NOMO-1 treated with DMSO at 0.1 percent for 48 hours (cell line): ENCODE measurements around the gene LDLRAD3.
A peak's percentile ranks its signal among the peaks of the same experiment; 100 is the strongest.
"Not testable (repeated sequence)": the region's sequence is repeated elsewhere in the genome, so short reads cannot be mapped to it uniquely, and the experiment has no call there.

Experiments used
- DNase-seq: peaks from one replicate; lab custom pipeline; 2025; ENCODE audit not compliant: unreplicated experiment; lab: John Stamatoyannopoulos, UW

The LDLRAD3 gene, protein sequence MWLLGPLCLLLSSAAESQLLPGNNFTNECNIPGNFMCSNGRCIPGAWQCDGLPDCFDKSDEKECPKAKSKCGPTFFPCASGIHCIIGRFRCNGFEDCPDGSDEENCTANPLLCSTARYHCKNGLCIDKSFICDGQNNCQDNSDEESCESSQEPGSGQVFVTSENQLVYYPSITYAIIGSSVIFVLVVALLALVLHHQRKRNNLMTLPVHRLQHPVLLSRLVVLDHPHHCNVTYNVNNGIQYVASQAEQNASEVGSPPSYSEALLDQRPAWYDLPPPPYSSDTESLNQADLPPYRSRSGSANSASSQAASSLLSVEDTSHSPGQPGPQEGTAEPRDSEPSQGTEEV

DNA sequence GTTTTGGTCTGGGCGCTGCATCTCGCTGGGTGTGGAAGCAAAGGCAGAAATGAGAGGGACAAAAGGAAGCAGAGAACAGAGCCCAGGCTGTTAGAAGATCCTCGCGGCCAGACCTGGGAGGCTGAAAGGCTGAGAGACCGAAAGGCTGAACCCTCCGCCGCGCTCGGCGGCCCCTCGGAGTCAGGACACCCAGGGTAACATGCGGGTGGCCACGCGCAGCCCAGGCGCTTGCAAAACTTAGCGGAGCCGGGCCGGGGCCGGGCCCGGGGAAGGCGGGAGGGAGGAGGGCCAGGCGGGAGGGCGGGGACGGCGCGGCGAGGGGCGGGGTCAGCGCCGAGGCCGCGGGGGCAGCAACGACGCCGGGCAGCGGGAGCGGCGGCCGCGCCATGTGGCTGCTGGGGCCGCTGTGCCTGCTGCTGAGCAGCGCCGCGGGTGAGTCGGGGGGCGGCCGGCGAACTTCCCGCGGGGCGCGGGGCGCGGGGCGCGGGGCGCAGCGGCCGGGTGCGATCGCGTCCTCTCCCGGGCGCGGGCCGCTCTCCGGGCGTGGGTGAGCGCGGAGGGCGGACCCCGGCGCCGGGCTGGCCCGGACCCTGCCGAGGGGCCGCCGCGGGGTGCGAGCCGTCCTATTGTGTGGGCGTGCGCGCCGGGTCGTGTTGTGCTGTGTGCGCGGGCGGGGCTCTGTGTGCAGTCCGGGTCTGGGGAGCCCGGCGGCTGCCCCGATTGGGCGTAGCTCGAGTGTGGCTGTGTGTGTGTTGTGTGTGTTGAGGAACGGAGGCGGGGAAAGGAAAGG is at the start of gene LDLRAD3:
TSS of gene LDLRAD3 (plus strand) at position 350 of the 790 bp plus-strand sequence. CDS start at position 387, 37 bp downstream.
- DNase-seq = peak; percentile 59

DNA sequence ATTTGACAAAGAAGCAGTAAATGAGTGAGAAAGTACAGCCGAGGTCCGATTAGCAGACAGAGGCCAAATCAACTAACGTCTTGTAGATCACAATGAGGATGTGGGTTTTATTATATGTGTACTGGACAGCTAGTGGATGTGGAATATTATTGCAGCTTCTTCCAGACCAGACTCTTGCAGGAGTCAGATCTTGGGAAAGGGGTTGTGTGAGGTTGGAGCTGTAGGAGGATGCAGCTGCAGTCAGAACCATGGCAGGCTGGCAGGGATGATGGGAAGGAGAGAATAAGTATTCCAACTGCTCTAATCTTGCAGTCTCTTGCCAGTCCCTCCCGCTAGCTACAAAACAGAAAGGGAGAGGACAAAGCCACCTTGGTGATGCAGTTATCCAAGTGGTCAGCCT is 46.8 kb upstream of the LDLRAD3 start:
- no peak for DNase-seq

DNA sequence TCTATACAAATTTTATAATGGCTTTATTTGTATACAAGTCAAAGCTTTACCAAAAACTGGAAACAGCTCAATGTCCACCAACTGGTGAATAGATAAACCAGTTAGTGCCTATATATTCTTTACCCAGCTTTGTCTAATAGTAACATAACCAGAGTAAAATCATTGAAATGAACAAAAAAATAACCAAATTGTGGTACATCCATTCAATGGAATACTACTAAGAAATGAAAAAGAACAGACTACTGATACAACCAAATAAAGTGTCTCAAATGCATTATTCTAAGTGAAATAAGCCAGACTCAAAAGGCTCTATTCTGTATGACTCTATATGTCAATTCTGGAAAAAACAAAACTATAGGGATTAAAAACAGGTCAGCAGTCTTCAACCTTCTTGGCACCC is 40.9 kb upstream of the LDLRAD3 start:
- DNase-seq = no peak

DNA sequence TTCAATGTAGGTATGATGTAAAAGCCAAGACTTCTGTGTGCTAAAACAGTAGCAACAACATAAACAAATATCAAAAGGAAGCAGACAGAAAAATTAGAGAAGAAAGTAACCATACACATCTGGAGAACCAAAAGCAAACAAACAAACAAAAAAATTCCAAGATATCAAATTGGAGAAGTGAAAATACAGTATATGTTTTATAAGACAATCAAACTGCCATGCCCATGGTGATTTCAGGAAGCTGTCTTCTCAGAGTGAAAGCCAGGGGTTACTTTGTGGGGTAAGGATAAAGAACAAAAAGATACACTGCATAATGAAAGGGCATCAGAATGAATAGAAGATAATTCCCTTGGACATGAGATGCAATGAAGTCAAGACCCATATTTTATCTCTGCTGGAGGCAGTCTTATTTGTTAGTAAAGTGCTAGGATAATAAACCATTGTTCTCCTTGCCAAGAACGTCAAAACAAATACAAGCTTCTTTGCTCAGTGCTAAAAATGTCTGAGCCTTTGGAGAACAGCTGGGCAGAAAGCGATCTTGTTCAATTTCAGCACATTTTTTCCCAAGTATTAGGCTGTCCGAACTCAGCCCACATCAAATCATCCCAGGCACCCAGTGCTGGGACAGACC is 38.1 kb upstream of the LDLRAD3 start:
- peak; percentile 9 for DNase-seq

DNA sequence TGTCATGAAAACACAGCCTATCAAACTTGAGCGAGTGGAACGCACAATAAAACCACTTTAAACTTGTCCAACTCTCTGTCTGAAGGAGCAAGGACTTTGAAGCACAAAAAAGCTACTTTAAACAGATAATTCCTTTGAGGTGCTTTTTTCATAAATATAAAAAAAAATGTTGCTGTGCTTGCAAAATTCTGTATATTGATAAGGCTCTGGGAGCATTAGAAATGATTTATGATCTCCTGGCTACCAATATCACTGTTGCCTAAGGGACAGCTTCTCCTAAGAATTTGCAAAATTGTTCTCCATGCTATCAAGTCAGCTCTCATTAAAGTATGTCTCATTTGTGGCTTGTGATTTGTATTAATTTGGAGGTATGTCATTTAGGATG is 37.6 kb upstream of the LDLRAD3 start:
- no peak for DNase-seq

DNA sequence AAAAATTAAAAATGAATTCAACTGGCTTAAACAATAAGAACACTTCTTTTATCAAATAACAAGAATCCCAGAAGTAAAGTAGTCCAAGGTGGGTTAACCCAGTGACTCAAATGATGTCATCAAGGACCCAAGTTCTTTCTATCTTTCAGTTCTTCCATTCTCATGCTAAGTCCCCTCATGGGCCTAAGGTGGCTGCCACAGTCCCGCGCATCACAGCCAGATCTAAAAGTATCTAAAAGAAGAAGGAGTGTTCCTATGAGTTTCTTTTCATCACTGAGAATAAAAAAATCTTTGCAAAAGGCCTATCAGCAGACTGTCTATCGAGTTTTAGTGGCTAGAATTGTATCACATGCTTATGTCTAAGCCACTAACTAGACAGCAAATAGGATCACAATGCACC is 37.2 kb upstream of the LDLRAD3 start:
- DNase-seq = no peak

DNA sequence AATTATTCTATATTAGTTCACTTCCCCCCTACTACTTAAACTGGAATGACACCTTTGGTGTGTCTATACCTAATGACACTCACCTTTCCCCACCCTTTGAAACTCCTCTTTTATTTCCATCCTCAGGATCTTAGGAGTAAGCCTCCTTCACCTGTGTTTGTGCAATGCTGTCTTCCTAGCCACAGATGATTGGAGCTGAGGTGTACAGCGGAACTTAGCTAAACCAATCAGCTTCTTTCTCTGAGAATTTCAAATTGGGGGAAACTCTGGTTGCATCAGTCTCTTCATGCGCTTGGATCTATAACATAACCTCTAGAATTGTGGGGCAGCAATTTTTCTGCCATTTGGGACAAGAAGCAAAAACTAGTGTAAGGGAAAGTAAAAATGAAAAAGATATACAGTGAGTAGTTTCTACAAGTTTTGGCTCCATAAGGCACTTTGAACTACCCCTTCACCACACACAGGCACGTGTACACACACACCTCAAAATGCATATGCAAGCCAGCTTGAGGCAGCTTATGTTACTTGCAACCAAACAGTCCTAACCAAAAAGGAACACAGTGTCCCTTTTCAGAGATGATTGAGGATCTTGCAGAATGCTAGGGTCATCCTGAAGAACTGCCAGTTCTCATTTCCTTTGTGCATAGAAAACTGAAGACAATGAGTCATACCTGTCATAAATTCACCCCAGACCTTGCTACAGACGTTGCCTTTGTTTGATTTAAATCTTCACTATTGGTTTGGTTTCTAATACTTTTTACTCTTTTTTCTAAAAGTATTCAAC is 36.0 kb upstream of the LDLRAD3 start:
- DNase-seq = peak; percentile 88

DNA sequence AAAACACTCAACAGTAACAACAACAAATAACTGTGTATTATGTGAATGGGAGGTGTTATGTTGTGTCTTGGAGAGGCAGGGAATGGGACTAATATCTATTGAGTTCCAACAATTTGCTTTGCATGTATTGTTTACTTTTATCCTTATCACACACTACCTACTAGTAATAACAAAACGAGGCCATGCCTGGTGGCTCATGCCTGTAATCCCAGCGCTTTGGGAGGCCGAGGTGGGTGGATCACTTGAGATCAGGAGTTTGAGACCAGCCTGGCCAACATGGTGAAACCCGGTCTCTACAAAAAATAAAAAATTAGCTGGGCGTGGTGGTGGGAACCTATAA is 35.5 kb upstream of the LDLRAD3 start:
- not testable (repeated sequence) for DNase-seq

DNA sequence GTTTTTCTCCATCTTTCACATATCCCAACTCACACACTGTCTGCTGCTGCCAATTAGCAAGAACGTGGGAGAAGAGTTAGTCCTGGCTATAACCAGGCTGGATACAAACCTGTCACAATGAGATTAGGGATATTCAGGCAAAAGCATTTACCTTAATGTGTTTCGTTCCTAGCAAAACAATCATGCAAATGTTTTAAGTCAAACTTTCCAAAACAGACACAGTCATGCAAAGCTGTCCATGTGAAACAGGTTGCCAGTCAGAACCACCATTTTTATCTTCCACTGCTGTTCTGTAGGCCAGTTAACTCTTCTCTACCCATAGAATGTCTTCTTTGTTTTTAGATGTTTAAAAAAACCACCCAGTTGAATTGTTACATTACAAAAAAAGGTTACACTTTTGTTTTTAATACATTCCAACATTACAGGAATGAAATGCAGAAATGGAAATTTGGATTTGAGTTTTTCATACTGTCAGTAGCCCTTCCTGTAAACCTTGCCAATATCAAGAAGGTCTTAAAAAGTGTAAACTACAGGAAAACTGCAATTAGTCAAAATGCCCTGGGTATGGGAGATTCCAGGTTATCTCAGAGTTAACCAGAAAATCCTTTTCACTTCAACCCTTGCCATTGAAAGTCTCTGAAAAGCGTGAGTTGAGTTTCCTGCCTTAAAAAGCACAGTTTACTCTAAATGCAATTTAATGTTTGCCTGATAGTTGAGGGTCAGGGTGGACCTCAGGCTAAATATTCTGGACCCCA is 34.2 kb upstream of the LDLRAD3 start:
- no peak for DNase-seq

DNA sequence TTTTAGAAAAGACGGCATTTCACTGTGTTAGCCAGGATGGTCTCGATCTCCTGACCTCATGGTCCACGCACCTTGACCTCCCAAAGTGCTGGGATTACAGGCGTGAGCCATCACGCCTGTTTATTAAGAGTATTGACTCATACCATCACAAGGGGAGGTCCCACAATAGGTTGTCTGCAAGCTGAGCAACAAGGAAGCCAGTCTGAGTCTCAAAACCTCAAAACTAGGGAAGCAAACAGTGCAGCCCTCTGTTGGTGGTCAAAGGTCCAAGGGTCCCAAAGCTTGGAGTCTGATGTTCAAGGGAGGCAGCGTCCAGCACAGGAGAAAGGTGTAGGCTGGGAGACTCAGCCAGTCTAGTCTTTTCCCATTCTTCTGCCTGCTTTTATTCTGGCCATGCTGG is 32.8 kb upstream of the LDLRAD3 start:
- peak; percentile 69 for DNase-seq

DNA sequence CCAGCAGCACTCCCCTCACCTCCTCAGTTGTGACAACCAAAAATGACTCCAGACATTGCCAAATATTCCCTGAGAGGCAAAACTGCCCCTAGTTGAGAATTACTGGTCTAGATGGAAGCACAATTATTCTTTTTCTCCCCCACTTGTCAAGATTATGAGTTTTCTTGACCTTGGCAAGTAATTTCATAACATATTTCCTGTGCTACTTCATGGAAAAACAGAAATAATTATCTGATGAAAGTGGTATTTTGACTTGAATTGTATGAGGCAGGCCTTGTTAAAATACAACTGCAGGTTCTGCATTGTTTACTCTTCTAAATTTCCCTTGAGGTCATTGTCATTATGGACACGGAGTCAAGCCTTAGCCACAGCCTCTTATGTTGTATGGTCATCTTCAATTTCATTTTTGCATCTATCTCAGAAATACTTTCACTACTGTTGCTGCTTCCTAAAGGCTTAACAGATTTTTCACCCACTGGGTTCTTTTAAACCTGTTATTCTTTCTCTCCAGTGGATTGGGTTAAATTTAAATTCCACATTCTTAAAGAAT is 32.2 kb upstream of the LDLRAD3 start:
- peak; percentile 44 for DNase-seq

DNA sequence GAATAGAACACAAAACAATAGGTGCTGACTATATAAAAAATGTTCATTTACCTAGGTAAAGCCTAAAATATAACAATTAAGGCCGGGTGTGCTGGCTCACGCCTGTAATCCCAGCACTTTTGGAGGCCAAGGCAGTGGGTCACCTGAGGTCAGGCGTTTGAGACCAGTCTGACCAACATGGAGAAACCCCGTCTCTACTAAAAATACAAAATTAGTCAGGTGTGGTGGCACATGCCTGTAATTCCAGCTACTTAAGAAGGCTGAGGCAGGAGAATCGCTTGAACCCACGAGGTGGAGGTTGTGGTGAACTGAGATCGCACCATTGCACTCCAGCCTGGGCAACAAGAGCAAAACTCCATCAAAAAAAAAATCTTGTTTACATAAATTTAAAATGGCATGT is 31.4 kb upstream of the LDLRAD3 start:
- not testable (repeated sequence) for DNase-seq

DNA sequence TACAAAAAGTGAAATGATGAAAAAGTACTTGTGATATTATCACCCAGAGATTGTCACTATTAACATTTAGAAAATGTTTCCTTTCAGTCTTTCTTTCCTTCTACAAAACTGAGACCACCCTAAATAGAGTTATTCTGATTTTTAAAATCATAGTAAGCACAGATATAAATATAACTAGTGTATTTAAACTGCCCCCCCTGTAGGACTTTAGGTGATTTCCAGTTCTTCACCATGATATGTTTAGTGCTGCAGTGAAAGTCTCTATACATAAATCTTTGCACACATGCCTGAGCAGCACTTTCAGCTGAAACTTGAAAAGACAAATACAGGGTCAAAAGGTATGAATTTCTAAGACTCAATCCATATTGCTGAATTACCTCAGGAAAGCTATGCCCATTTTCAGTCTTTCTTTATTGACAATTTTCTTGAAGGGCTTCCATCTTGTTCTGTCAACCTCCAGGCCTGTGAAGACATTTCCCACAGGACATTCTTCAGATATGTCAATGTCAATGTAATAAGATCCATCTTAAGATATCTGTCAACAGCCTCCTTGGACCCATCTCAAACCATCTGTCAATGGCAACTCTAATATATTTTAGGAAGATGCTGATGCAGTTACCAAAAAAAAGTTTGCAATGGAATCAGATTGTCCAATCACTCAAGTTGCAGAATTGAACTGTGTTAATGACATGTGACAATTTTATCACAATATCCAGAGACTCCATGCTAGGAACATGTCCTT is 30.8 kb upstream of the LDLRAD3 start:
- DNase-seq = no peak

DNA sequence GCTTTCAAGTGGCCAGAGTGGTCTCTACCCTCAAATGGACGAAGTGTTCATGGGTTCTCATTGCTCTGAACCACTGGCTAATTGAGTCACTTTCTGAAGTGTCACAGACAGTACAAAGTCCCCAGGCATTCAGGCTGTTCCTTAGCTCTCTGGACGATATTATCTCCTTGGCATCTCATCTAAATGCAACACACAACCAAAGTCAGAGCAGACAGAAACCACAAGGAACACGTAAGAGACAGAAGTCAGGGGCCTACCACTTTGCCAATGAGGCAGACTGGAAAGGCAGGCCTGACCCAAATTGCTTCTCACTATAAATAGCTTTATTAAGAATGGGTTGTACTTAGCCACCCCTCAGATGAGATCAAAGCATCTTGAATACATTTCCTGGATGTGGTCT is 29.0 kb upstream of the LDLRAD3 start:
- DNase-seq = no peak

DNA sequence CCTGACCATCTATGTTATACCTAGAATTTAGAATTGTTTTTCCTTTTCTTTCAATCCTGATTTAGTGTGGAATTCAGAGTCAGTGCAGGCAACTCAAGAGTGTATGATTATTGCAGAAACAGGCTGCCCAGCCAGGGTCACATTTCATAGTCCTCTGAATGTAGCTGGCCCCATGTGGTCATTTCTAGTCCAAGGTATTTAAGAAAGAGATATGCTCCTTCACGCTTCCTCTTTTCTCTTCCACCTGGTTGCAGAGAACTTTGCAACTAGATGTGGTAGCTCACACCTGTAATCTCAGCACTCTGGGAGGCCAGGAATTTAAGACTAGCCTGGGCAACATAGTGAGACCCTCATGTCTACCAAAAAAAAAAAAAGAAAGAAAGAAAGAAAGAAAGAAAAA is 27.6 kb upstream of the LDLRAD3 start:
- DNase-seq = no peak

DNA sequence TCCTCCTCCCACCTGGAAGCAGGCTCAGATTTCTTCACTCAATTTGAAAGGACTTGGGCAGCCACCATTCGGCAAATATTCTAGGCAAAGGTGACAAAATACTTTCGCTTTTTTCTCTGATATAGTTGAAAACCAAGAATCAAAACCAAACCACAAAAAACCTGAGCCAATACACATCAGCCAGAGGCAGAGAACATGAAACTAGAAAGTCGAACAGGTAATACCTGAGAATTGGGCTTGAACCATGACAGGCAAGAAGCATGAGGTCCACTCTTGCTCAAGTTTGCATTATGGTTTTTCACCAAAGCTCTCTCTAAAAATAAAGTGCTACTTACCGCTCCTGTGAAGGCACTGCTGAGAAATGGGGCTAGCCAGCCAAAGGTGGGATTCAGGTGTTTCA is 26.2 kb upstream of the LDLRAD3 start:
- no peak for DNase-seq

DNA sequence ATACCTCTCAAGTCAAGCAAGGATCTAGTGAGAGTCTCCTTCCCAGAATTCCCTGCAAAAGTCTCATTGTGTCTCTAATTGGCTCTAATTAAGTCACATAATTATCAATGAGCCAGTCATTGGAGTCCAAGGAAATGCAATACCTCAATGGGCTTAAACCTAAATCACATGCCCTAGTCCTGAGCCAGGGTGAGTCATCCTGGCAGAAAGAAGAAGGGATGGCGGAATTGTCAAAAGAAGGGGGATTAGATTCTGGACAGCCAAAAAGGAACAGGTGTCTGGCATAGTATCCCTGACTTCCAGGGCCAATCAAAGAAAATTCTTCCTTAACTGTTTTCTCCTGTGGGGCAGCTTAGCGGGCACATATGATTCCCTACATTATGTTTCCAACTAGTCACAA is 25.1 kb upstream of the LDLRAD3 start:
- no peak for DNase-seq

DNA sequence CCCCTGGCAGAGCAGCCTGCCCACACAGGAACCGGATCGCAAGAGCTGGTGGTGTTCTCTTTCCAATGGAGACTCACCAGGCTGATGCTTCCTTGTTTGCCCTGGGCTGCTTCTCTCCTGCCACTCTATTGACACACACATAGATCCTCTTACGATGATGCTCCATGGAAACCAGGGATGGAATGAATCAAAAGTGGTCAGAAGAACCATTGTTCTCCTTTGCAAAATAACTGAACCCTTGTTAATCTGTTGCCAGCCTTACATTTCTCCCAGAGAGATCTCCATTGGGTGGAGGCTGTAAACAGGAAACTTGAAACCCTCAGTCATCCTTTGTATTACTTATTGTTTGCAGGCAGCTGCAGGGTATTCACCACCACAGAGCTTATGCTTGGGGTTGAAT is 24.6 kb upstream of the LDLRAD3 start:
- no peak for DNase-seq

DNA sequence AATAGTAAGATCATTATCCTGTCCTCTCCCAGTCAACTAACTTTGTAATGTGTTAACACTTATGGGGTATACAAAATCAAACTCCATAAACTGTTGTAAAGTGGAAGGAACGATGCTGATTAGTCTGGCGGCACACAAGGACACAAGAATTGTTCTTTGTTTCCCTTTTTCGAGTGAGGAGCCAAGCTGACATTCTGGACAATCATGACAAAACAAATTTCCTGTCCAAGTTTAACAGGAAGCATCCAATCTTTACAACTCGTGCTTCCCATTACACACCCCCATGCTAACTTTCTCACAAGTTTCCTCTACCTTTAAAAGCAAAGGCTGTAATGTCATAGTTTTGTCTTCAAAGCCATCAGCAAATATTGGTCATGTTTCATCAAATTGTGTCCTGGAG is 20.4 kb upstream of the LDLRAD3 start:
- DNase-seq = no peak

DNA sequence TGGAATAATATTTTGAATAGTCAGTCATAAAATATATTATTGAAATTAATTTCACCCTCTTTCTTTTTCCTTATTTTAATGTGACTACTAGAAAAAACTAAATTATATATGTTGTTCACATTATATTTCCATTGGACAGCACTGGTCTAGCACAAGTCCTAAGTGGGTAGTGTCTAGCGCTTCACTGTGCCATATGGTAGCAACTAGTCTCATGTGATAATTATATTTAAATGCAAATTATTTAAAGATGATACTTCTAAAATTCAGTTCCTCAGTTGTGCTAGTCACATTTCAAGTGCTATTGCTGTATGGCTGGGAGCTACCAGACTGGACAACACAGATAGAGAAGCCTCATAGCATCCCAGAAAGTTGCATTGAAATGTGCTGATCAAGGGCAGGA is 19.1 kb upstream of the LDLRAD3 start:
- no peak for DNase-seq
